Stimulated activated effector memory CD8-positive, alpha-beta T cell treated with anti-CD3 and anti-CD28 coated beads, Interleukin-12 subunit alpha, Interleukin-12 subunit beta, amount 100 ng/mL, for 72 hours (primary cell): ENCODE results near the gene HMG20A.

ENCODE experiments used
- ATAC-seq: fragments of 150-1000 bp; cut with Tn5 transposase; 2 replicates; pipeline ENCODE4 v1.10.0; 2021
- DNase-seq, 2 donors: peaks; one replicate each; pipeline ENCODE4 v3.0.0; 2021 to 2022; ENCODE audit warnings: low spot score in 2 of 2
- H3K27ac Mint-ChIP-seq: one replicate; pipeline ENCODE4 v1.8.0; 2022; ENCODE audit warnings: mild to moderate bottlenecking, mixed read lengths
- H3K36me3 Mint-ChIP-seq: one replicate; pipeline ENCODE4 v1.8.0; 2022; ENCODE audit warnings: mild to moderate bottlenecking, mixed read lengths
- H3K4me1 Mint-ChIP-seq: one replicate; pipeline ENCODE4 v1.8.0; 2022; ENCODE audit warnings: mixed read lengths
- H3K4me3 Mint-ChIP-seq: one replicate; pipeline ENCODE4 v1.8.0; 2022; ENCODE audit warnings: mild to moderate bottlenecking, mixed read lengths
- H3K9me3 Mint-ChIP-seq: one replicate; pipeline ENCODE4 v1.8.0; 2022; ENCODE audit warnings: mixed read lengths

Gene HMG20A

GRCh38 chr15:77519540-77519939 lies 98.9 kb downstream of the HMG20A start:
- no peak for ATAC-seq
- H3K27ac Mint-ChIP-seq = no peak overlapping the region
- no peaks in the 10 kb centered on the region for H3K9me3 Mint-ChIP-seq
- no peaks in the 10 kb centered on the region for H3K36me3 Mint-ChIP-seq
- DNase-seq = no peak
- no peak overlapping the region for H3K4me3 Mint-ChIP-seq
- H3K4me1 Mint-ChIP-seq = peaks cover 5% of the 10 kb centered on the region

DNA sequence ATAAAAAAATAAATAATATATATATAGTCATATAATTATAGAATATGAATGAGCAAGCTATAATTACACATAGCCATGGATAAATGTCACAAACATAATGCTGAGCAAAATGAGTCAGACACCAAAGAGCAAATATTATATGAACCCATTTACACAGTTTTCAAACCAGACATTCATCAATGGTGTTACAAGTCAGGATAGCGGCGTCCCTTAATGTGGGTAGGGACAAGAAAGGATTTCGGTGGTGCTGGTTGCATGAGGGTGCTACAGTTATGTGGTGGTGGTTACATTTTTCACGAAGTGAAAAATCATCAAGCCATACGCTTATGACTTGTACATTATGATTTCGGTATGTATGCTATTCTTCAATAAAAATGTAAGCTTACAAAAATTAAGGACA lies 100.5 kb downstream of the HMG20A start:
- ATAC-seq (no peak), DNase-seq (no peak)
- Mint-ChIP-seq H3K4me1 (peaks cover 5% of the 10 kb centered on the region), H3K9me3 (no peaks in the 10 kb centered on the region), H3K27ac (no peak overlapping the region), H3K4me3 (no peak overlapping the region), H3K36me3 (no peaks in the 10 kb centered on the region)

GRCh38 chr15:77525400-77525811 lies 104.7 kb downstream of the HMG20A start:
- H3K9me3 Mint-ChIP-seq = no peaks in the 10 kb centered on the region
- no peak overlapping the region for H3K4me3 Mint-ChIP-seq
- DNase-seq = no peak
- H3K27ac Mint-ChIP-seq = no peak overlapping the region
- H3K36me3 Mint-ChIP-seq = no peaks in the 10 kb centered on the region
- no peak for ATAC-seq
- peaks cover 5% of the 10 kb centered on the region for H3K4me1 Mint-ChIP-seq

DNA sequence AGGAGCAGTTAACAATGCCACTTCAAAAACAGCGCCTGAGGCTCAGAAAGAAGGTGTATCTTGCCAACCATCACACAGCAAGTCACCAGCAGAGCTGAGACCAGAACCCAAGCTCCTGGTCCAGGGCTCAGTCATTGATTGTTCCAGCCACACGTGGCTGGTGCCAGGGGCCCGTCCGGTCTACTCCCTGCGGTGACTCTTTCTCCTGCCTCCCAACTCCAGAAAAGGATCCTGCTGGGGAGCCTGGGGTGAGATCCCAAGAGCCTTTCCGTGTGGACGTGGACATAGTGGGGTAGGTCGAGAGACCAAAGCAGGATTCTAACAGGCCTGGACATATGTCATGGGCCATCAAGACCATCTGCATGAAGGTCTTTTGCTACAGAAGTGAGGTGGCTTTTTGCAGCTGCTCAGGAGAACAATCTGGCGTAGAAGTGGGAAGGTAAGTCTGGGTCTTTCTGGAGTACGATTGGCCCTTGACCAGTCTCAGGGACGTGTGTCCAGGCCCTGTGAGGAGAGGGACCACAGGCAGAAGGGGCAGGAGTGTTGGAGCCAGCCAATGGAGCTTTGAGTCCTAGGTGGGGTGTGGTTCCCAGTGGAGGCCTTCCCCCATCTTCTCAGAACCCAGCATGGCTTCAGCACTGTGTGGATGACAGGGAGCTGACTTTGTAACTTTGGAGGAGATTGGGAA lies 105.4 kb downstream of the HMG20A start:
- no peak overlapping the region for H3K27ac Mint-ChIP-seq
- no peak for DNase-seq
- H3K36me3 Mint-ChIP-seq = no peaks in the 10 kb centered on the region
- H3K4me3 Mint-ChIP-seq = no peak overlapping the region
- peaks cover 5% of the 10 kb centered on the region for H3K4me1 Mint-ChIP-seq
- ATAC-seq = no peak
- H3K9me3 Mint-ChIP-seq = no peaks in the 10 kb centered on the region

GRCh38 chr15:77526595-77527163 lies 106.0 kb downstream of the HMG20A start:
- peaks cover 5% of the 10 kb centered on the region for H3K4me1 Mint-ChIP-seq
- H3K27ac Mint-ChIP-seq = no peak overlapping the region
- DNase-seq (no peak), ATAC-seq (no peak)
- H3K4me3 Mint-ChIP-seq = no peak overlapping the region
- H3K9me3 Mint-ChIP-seq = no peaks in the 10 kb centered on the region
- no peaks in the 10 kb centered on the region for H3K36me3 Mint-ChIP-seq

DNA sequence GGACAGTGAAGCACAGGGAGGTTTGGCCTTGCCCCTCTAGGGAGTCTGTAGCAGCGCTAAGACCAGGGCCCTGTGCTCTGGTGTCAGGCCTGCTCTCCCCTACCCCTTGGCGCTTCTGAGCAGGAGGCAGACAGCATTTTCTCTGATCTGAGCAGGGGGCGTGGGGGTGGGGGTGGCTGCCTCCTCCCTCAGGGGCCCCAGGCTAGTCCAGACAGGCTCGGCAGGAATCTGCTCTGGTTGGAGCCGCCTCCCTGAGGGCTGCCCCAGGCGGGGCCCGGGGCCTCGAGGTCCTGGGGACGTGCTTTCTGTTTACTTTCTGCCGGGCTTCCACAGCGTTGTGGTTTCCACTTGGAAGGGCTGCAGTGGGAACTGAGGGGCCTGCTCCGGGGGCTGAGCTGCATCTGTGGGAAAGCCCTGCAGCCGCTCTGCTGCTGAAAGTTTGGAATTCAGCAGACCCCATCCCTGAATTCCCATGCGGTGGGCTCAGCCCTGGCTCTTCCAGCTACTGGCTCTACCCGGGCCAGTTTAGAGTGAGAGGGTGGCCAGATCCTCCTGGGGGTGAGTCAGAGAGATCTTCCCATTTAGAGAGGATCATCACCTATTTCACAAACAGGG lies 106.6 kb downstream of the HMG20A start:
- DNase-seq = no peak
- Mint-ChIP-seq H3K9me3 (no peaks in the 10 kb centered on the region), H3K4me1 (peaks cover under 1% of the 10 kb centered on the region), H3K36me3 (no peaks in the 10 kb centered on the region), H3K27ac (peak overlapping the region; percentile 58), H3K4me3 (no peak overlapping the region)
- no peak for ATAC-seq

- Mint-ChIP-seq H3K27ac (peak overlapping the region; percentile 58), H3K36me3 (no peaks in the 10 kb centered on the region), H3K9me3 (no peaks in the 10 kb centered on the region), H3K4me1 (no peaks in the 10 kb centered on the region), H3K4me3 (no peak overlapping the region)
- ATAC-seq (no peak), DNase-seq (no peak)
Measured at GRCh38 chr15:77527831-77528231, 107.1 kb downstream of the HMG20A start.

GRCh38 chr15:77528290-77528967 lies 107.7 kb downstream of the HMG20A start:
- Mint-ChIP-seq H3K4me3 (no peak overlapping the region), H3K36me3 (no peaks in the 10 kb centered on the region), H3K9me3 (no peaks in the 10 kb centered on the region), H3K4me1 (no peaks in the 10 kb centered on the region), H3K27ac (no peak overlapping the region)
- no peak for ATAC-seq
- no peak for DNase-seq

DNA sequence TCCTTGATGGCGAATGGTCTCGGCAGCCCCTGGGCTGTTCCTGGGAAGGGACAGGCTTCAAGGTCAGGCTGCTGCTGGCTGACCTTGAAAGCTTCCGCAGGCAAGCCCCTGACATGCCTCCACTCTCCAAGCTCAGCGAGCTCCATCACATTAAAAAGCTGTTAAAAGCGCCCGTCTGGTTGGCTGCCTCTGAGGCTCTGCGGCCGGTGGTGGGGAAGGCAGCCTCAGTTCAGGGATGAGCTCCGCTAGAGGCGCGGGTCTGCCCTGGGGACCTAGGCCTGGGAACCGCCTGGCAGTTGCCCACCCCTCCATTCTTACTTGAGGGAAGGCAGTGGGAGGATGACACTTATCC lies 108.3 kb downstream of the HMG20A start:
- no peaks in the 10 kb centered on the region for H3K36me3 Mint-ChIP-seq
- H3K9me3 Mint-ChIP-seq = no peaks in the 10 kb centered on the region
- H3K4me3 Mint-ChIP-seq = no peak overlapping the region
- ATAC-seq (no peak), DNase-seq (no peak)
- H3K4me1 Mint-ChIP-seq = no peaks in the 10 kb centered on the region
- H3K27ac Mint-ChIP-seq = no peak overlapping the region

- Mint-ChIP-seq H3K4me1 (no peaks in the 10 kb centered on the region), H3K4me3 (no peak overlapping the region), H3K9me3 (no peaks in the 10 kb centered on the region), H3K36me3 (no peaks in the 10 kb centered on the region), H3K27ac (no peak overlapping the region)
- no peak for DNase-seq
- no peak for ATAC-seq
Measured at GRCh38 chr15:77529394-77530159, 108.9 kb downstream of the HMG20A start.

DNA sequence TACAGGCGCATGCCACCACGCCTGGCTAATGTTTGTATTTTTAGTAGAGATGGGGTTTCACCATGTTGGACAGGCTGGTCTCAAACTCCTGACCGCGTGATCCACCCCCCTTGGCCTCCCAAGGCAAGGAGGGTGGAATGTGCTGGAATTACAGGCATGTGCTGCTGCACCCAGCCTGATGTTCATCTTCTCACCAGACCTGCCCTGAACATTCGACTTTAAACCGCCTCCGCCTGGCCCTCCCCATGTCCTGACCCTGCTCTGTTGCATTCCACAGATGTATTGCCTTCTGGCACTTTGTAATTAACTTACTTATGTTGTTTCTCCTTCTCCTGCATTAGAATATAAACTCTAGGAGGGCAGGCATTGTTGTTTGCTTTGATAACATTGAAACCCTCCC lies 109.9 kb downstream of the HMG20A start:
- no peaks in the 10 kb centered on the region for H3K9me3 Mint-ChIP-seq
- no peaks in the 10 kb centered on the region for H3K4me1 Mint-ChIP-seq
- H3K27ac Mint-ChIP-seq = no peak overlapping the region
- ATAC-seq (no peak), DNase-seq (no peak)
- H3K36me3 Mint-ChIP-seq = no peaks in the 10 kb centered on the region
- H3K4me3 Mint-ChIP-seq = no peak overlapping the region

- ATAC-seq = no peak
- Mint-ChIP-seq H3K36me3 (no peaks in the 10 kb centered on the region), H3K4me1 (no peaks in the 10 kb centered on the region), H3K4me3 (no peak overlapping the region), H3K27ac (no peak overlapping the region), H3K9me3 (no peaks in the 10 kb centered on the region)
- DNase-seq = no peak
Measured at GRCh38 chr15:77531191-77532000, 110.7 kb downstream of the HMG20A start.

DNA sequence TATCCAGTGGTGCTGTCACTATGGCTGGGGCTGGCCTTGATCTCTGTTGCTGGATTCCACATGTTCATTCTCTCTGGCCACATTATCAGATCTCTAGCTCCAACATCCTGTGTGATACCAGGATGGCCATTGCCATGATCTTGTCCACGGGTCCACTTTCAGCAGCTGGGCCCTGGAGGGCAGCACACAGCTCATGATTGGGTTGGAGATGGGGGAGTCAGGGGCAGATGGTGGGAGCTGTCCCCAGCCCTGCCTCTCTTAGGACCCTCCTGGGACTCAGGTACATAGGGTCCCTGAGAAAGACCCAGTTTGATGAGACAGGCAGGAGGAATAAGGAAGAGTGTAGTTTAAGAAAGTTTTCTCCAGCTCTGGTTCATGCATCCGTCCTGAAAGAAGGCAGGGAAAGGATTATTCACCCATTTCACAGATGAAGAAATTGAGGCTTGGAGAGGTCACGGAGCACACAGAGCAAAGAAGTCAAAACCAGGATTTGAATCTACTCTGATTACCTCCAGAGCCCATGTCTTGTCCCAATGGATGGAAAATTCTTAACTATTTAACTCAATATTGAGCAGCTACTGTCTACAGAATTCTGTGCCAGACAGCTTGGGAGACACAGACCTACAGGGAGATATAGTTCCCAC lies 111.5 kb downstream of the HMG20A start:
- DNase-seq (no peak), ATAC-seq (no peak)
- Mint-ChIP-seq H3K9me3 (no peaks in the 10 kb centered on the region), H3K4me3 (no peak overlapping the region), H3K27ac (no peak overlapping the region), H3K36me3 (no peaks in the 10 kb centered on the region), H3K4me1 (no peaks in the 10 kb centered on the region)

- no peak overlapping the region for H3K27ac Mint-ChIP-seq
- H3K36me3 Mint-ChIP-seq = no peaks in the 10 kb centered on the region
- no peak overlapping the region for H3K4me3 Mint-ChIP-seq
- H3K4me1 Mint-ChIP-seq = no peaks in the 10 kb centered on the region
- no peak for DNase-seq
- no peaks in the 10 kb centered on the region for H3K9me3 Mint-ChIP-seq
- no peak for ATAC-seq
Measured at GRCh38 chr15:77532846-77533245, 112.2 kb downstream of the HMG20A start.
